ENCODE data around the gene CMBL.
"Not testable (repeated sequence)": the region's sequence is repeated elsewhere in the genome, so short reads cannot be mapped to it uniquely, and the experiment has no call there.

Gene CMBL

GRCh38 chr5:10310066-10310779 lies 2.5 kb upstream of the CMBL start:
- DNase-seq, result no peak

- DNase-seq, result no peak
These were observed 1.1 kb upstream of the CMBL start for GRCh38 chr5:10308844-10309243.

GRCh38 chr5:10306806-10307205 lies 896 bp downstream of the CMBL start:
- DNase-seq, result no peak

DNA sequence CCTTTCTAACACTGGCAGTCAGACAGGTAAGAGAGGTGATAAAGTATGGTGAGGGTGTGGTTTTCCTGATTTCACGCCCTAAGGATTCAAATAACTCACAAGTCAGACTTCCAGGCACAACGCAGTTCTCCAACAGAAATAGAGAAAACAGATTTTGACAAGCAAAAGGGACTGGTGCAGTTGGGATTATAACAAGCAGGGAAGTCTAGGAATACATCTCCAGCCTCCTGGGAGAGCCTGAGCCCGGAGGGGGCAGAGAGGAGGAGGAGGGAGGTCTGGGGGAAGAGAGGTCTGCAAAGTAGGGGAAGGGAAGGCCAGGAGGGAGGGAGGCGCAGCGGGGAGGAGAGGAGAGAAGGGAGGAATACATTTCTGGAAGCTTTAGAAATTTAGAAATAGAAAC lies 1.6 kb downstream of the CMBL start:
- no peak for DNase-seq

- no peak for DNase-seq
These were observed 2.8 kb downstream of the CMBL start for GRCh38 chr5:10304932-10305331.

GRCh38 chr5:10303699-10304170 lies 4.0 kb downstream of the CMBL start:
- DNase-seq, result no peak

- no peak for DNase-seq
These were observed 4.5 kb downstream of the CMBL start for GRCh38 chr5:10303201-10303600.

GRCh38 chr5:10301842-10302610 lies 5.7 kb downstream of the CMBL start:
- DNase-seq, result no peak

GRCh38 chr5:10301266-10301665 lies 6.4 kb downstream of the CMBL start:
- DNase-seq, result no peak

DNA sequence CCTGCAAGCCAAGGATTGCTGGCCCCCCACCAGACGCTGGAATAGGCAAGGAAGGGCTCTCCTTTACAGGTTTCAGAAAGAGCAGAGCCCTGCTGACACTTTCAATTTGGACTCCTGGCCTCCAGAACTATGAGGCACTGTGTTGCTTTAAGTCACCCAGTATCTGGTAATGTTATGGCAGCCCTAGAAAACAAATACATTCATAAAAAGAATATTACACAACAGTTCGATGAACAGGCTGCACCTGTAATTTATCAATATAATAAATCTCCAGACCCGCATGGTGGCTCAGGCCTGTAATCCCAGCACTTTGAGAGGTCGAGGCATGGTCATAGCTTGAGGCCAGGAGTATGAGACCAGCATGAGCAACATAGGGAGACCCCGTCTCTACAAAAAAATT lies 7.5 kb downstream of the CMBL start:
- no peak for DNase-seq

DNA sequence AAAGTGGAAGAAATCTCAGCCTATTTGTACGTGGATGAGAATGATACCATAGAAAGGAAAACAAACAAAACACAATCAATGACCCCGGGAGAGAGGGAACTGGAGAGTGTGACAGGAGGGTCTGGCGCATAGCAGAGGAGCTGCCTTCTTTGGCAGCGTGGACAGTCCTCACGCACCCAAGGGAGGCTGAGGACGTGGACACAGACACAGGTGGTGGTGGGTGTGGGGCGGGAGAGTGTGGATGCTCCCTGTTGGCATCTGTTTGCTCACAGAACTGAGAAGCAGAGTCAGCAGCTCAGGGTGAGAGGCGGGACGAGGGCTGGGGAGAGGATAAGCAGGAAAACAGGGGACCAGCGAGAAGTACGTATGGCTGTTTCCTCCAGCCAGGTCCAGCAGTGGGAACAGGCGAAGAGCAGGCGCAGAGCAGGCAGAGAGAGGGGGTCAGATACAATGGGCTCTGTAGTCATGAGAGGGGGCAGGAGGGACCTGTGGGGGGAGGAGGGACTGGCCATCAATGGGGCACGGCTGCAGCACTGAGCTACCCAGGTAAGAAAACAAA lies 10.0 kb downstream of the CMBL start:
- DNase-seq, result no peak

DNA sequence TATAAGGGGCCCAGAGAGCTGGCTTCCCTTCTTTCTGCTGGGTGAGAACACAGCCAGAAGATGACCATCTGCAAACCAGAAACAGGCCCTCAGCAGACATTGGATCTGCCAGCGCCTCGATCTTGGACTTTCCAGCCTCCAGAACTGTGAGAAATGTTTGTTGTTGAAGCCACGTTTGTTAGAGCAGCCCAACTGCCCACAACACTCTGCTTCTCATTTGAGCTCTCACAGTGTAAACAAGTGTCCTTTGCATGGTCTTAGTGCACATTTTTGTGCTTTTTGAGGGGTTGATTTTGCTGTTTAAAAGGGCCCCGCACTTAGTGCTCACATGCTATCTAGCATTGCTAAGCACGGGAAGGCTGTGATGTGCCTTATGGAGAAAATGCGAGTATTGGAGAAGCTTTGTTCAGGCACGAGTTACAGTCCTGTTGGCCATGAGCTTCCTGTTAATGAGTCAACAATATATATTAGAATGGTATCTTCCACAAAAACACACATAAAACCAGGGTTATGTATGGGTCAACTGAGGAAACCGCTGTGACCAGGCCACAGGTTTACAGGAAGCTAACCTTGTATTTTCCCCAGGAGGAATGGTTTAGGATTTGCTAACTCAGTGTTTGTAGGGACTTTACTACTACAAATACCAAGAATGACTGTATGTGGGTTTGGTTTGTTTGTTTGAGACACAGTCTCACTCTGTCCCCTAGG lies 11.9 kb downstream of the CMBL start:
- DNase-seq, result no peak

DNA sequence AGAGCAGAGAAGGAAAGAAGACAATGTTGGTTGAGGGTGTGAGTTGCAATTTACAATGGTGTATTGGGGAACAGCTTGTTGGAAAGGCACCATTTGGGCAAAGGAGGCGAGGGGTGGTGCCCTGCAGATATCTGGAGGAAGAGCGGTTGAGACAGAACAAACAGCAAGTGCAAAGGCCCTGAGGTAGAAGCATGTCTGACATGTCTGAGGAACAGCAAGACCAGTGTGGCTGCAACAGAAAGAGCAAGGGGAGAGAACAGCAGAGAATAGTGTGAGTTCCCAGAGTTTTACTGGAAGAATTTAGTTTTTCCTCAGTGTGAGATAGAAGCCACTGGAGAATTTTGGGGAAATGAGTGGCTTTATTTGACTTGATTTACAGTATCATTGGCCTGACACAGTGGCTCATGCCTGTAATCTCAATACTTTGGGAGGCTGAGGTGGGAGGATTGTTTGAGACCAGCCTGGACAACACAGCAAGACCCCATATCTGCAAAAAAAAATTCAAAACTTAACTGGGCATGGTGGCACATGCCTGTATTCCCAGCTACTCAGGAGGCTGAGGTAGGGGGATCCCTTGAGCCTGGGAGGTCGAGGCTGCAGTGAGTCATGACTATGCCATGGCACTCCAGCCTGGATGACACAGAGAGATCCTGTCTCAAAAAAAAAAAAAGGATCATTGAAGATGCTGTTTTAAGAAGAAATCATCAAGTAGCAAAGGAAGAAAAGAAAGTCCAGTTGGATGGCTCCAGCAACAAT lies 13.6 kb downstream of the CMBL start:
- DNase-seq, result no peak

DNA sequence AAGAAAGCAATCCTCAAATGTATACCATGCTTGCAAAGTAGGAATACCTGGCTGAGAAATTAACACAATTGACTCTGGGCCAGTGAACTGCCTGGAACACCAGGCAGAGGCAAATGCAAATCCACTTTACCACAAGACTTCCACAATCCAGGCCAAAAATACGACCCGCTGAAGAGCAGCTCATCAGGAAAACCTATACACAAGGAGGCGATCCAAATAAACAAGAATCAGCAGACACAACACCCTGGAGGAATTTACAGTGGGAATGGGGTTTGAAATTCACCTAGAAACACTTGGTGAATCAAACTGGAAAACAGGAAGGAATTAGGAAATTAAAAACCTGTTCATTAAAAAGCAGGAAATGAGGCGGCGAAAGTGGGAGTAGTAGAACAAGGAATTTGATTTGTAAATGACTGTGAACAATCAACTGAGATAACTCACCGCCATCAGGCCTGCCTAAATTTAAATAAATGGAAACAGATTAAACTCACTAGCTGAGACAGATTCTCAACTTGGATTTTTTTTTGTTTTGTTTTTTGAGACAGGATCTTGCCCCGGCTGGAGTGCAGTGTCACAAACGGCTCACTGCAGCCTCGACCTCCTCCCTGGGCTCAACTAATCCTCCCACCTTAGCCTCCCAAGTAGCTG lies 15.9 kb downstream of the CMBL start:
- no peak for DNase-seq

DNA sequence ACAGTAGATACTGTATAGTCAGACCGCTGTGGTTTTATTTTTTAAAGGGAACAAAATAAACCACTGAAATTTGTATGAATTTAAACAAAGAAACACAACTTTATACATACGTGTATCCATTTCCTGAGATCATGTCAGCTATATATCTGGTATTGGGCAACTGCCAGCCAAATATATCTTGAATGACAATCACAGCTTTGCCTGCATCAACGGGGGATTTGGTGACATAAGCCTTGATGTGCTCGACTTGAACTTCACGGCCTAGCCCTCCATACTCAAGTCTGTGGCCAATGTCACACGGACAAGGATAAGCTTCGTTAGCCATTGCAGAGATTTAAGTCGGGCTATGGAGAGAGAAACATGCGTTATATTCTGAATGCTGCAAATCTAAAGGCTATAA lies 17.3 kb downstream of the CMBL start:
- no peak for DNase-seq

DNA sequence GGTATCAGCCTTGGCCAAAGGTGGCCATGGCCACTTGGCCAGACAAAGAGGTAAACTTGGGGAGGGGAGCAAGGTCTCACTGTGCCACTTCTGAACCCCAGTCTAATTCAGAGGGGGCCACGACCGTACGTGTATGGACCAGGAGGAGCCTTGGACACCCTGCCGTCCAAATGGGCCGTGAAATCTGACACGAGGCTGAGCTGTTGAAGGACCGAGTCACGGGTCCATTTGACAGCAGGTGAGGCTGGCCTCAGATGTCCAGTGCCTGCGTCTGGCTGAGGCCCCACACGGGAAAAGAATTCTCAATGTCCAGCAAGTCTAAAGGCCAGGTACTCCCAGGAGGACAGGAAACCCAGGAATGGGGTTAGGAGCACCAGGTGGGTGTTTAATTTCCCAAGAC lies 17.7 kb downstream of the CMBL start:
- DNase-seq, result no peak

- DNase-seq, result no peak
These were observed 18.3 kb downstream of the CMBL start for GRCh38 chr5:10289353-10289752.

DNA sequence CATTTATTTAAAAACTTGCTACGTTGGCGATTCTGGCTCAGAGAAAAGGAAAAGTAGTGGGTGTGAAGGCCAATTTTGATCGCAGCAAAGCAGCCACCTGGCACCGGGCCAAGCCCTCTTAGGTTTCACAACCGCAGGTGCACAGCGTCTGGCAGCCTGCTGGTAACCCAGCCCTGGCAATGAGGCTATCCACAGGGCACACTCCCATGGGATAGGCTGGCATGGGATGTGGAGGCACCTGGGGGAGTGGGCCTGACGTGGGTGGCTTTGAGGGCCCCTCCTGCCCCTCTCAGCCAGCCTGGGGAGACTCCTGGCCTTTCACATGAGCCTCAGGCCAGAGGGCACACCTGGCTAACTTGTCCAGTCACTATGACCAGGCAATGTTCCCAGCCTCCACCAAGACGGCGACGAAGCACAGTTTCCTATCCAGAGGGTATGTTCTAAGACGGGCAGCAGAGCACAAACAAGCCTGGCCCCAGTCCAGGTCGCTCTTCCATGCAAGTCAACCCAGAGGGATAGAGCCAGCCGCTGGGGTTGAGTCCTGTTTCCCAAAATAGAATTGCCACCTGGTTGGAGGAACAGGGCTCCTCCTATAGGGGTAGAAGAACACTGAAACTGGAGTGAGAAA lies 19.0 kb downstream of the CMBL start:
- no peak for DNase-seq

DNA sequence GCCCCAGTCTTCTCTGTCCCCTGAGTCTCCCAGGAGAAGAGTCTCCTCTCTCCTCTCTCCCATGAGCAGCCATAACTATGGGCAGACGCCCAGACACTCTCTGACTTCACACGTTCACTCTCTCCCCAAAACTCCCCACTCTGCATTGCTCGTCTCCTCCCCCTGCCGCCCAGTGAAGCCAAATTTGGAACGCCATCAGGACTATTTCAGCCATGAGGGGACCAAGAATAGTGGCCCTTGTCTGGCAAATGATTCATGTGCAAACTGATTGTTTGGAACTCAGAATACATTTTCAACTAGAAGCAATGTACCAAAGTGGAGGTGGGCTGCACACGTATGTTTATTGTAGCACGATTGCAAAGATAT lies 20.9 kb downstream of the CMBL start:
- DNase-seq, result no peak

DNA sequence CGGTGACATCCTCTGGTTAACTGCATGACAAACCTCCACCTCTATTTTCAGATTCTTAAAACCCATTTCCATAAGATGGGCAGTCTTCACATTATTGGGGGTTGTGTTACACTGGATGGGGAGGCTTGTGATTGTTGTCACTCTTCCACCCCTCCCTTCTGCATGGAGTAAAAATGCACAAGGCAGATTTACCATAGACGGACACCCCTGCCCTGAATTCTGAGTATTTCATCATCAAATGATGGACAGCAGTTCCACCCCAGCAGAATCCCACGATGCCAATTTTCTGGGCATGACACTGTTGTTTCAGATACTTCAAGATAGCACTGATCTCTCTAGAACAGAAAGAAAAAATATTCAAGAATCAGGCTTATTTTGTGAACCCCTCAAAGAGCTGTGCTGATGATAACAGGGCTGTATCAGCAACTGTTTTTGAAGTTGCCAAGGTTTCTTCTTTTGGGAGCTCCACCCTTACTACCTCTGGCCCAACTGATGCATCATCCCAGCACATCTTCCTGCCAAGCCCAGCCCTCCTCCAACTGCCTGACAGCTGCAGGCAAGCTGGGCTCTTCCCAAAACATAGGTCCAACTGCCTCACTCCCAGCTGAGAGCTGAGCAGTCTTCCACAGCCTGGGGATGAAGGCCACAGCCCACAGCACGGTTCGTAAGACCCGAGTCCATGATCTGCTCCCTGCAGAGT lies 21.4 kb downstream of the CMBL start:
- no peak for DNase-seq

- DNase-seq, result not testable (repeated sequence)
These were observed 22.3 kb downstream of the CMBL start for GRCh38 chr5:10285362-10285761.
